Activated CD8-positive, alpha-beta memory T cell treated with anti-CD3 and anti-CD28 coated beads, Interleukin-2, amount 10 ng/mL, durations not matched to agents 7 days and 5 days (primary cell): ENCODE measurements around the gene IGDCC3. TPM values are rescaled to one million over a fixed set of nuclear protein-coding genes. Genes with fewer than 3 reads are reported as not detected.
"Not testable (repeated sequence)": the region's sequence is repeated elsewhere in the genome, so short reads cannot be mapped to it uniquely, and the experiment has no call there.

Experiments used
- ATAC-seq: fragments of 150-1000 bp; cut with Tn5 transposase; one replicate; pipeline ENCODE4 v1.10.0; 2021; ENCODE audit warnings: moderate library complexity
- CTCF ChIA-PET: fragments of 350-600 bp; sonication (Branson Sonifier 250); formaldehyde crosslinking; loops from one replicate; lab custom pipeline; 2021; ENCODE audit warnings: antibody characterized with exemption; lab: Charles Lee
- DNase-seq: peaks from one replicate; pipeline ENCODE4 v3.0.0-alpha.2; 2020
- H3K27ac Mint-ChIP-seq: one replicate; pipeline ENCODE4 v1.8.0; 2021; ENCODE audit warnings: mild to moderate bottlenecking, mixed read lengths
- H3K27me3 Mint-ChIP-seq: one replicate; pipeline ENCODE4 v1.8.0; 2021; ENCODE audit warnings: mixed read lengths
- H3K36me3 Mint-ChIP-seq: one replicate; pipeline ENCODE4 v1.8.0; 2021; ENCODE audit warnings: mild to moderate bottlenecking, mixed read lengths
- H3K4me1 Mint-ChIP-seq: one replicate; pipeline ENCODE4 v1.8.0; 2021; ENCODE audit warnings: mixed read lengths
- H3K4me3 Mint-ChIP-seq: one replicate; pipeline ENCODE4 v1.8.0; 2021; ENCODE audit warnings: mild to moderate bottlenecking, moderate library complexity, mixed read lengths
- H3K9me3 Mint-ChIP-seq: one replicate; pipeline ENCODE4 v1.8.0; 2022; ENCODE audit warnings: low read depth, mixed read lengths
- total RNA-seq, 2 experiments: library from RNA; stranded (reverse); gene quantifications; one replicate each; pipeline ENCODE4 v1.2.3, GENCODE V29; 2021

IGDCC3 gene
- total RNA-seq, 2 experiments from 2014 or later: not detected

GRCh38 chr15:65355988-65356353, 21.8 kb downstream of the IGDCC3 start:
- CTCF ChIA-PET: no interaction called here
- H3K4me3 Mint-ChIP-seq: no peak overlapping the region
- peaks cover 6% of the 10 kb centered on the region for H3K36me3 Mint-ChIP-seq
- H3K27ac Mint-ChIP-seq: no peak overlapping the region
- H3K9me3 Mint-ChIP-seq: peaks cover 12% of the 10 kb centered on the region
- no peak for DNase-seq
- ATAC-seq: no peak
- peaks cover 4% of the 10 kb centered on the region for H3K4me1 Mint-ChIP-seq
- peaks cover 60% of the 10 kb centered on the region for H3K27me3 Mint-ChIP-seq

GRCh38 chr15:65355173-65355987, 22.4 kb downstream of the IGDCC3 start:
- ATAC-seq (no peak), DNase-seq (no peak)
- CTCF ChIA-PET: no interaction called here
- no peak overlapping the region for H3K4me3 Mint-ChIP-seq
- H3K36me3 Mint-ChIP-seq: peaks cover 6% of the 10 kb centered on the region
- peaks cover 64% of the 10 kb centered on the region for H3K27me3 Mint-ChIP-seq
- H3K4me1 Mint-ChIP-seq: peaks cover 4% of the 10 kb centered on the region
- peaks cover 14% of the 10 kb centered on the region for H3K9me3 Mint-ChIP-seq
- no peak overlapping the region for H3K27ac Mint-ChIP-seq

- CTCF ChIA-PET: no interaction called here
- H3K36me3 Mint-ChIP-seq: peaks cover 6% of the 10 kb centered on the region
Observed at GRCh38 chr15:65354835-65355172, 23.0 kb downstream of the IGDCC3 start.

GRCh38 chr15:65351972-65352371, 25.8 kb downstream of the IGDCC3 start:
- H3K4me3 Mint-ChIP-seq, H3K4me1 Mint-ChIP-seq, ATAC-seq, H3K36me3 Mint-ChIP-seq, DNase-seq, H3K27ac Mint-ChIP-seq: not testable (repeated sequence)
- peaks cover 14% of the 10 kb centered on the region for H3K9me3 Mint-ChIP-seq
- CTCF ChIA-PET: interaction anchor here (1.1 to 2.0 kb wide), 2 partner anchors 33 to 34 kb away, joined by 3 to 6 read pairs; no protein-coding TSS in a partner anchor
- peaks cover 60% of the 10 kb centered on the region for H3K27me3 Mint-ChIP-seq

More at GRCh38 chr15:65354835-65355172, 23.0 kb downstream of the IGDCC3 start:
- Mint-ChIP-seq H3K4me1 (peaks cover 4% of the 10 kb centered on the region), H3K27me3 (peaks cover 64% of the 10 kb centered on the region), H3K27ac (no peak overlapping the region), H3K4me3 (no peak overlapping the region), H3K9me3 (peaks cover 14% of the 10 kb centered on the region)
- DNase-seq (no peak), ATAC-seq (no peak)

- H3K4me3 Mint-ChIP-seq: no peak overlapping the region
- no peak for DNase-seq
- CTCF ChIA-PET: interaction anchor here (1.0 to 1.8 kb wide), 3 partner anchors 10 to 38 kb away, joined by 3 to 5 read pairs (median 3); no protein-coding TSS in a partner anchor
- no peaks in the 10 kb centered on the region for H3K4me1 Mint-ChIP-seq
- no peak for ATAC-seq
- peaks cover 10% of the 10 kb centered on the region for H3K9me3 Mint-ChIP-seq
- H3K27me3 Mint-ChIP-seq: peaks cover 47% of the 10 kb centered on the region
- no peak overlapping the region for H3K27ac Mint-ChIP-seq
- peaks cover 2% of the 10 kb centered on the region for H3K36me3 Mint-ChIP-seq
Observed at GRCh38 chr15:65349338-65349737, 28.5 kb downstream of the IGDCC3 start.

GRCh38 chr15:65347756-65348155, 30.0 kb downstream of the IGDCC3 start:
- H3K4me3 Mint-ChIP-seq, H3K9me3 Mint-ChIP-seq, ATAC-seq, H3K27ac Mint-ChIP-seq, CTCF ChIA-PET, DNase-seq, H3K4me1 Mint-ChIP-seq, H3K36me3 Mint-ChIP-seq: not testable (repeated sequence)
- H3K27me3 Mint-ChIP-seq: peaks cover 38% of the 10 kb centered on the region

DNA sequence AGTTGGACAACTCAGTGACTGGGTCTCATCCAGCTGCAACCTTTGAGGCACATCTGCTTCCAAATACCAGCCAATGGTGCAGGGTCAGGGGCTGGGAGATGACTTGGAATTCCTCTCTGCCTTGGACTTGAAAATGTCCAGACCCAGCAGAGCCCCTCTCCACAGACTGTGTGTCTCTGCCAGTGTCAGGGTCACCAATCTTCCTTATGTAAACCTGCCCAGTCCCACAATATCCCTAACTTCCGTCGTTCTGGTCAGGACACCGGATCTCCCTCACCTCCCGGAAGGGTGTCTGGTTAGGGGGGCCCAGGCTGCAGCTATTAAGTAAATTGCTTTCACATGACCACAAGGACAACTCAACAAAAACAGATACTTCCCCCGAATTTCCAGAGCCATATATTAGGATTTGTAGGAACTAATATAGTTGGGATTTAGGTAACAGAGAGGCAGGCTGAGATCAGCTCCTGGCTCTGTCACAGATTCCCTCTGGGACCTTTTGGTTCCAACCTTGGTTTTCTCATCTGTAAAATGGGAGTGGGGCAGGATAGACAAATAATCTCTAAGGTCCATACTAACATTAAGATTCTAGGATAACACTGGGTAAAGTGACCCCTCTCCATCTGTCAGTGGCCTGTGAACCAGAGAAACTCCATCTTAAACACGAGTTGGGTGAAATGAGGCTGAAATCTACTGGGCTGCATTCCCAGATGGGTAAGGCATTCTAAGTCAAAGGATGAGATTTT, 30.8 kb downstream of the IGDCC3 start:
- Mint-ChIP-seq H3K27ac (no peak overlapping the region), H3K4me3 (no peak overlapping the region), H3K9me3 (peaks cover 2% of the 10 kb centered on the region), H3K36me3 (no peaks in the 10 kb centered on the region), H3K27me3 (peaks cover 32% of the 10 kb centered on the region), H3K4me1 (no peaks in the 10 kb centered on the region)
- CTCF ChIA-PET: no interaction called here
- ATAC-seq (no peak), DNase-seq (no peak)

GRCh38 chr15:65344914-65345275, 32.9 kb downstream of the IGDCC3 start:
- Mint-ChIP-seq H3K9me3 (no peaks in the 10 kb centered on the region), H3K36me3 (no peaks in the 10 kb centered on the region), H3K4me1 (peaks cover under 1% of the 10 kb centered on the region), H3K27me3 (peaks cover 35% of the 10 kb centered on the region), H3K4me3 (no peak overlapping the region), H3K27ac (no peak overlapping the region)
- ATAC-seq: no peak
- CTCF ChIA-PET: no interaction called here
- no peak for DNase-seq

DNA sequence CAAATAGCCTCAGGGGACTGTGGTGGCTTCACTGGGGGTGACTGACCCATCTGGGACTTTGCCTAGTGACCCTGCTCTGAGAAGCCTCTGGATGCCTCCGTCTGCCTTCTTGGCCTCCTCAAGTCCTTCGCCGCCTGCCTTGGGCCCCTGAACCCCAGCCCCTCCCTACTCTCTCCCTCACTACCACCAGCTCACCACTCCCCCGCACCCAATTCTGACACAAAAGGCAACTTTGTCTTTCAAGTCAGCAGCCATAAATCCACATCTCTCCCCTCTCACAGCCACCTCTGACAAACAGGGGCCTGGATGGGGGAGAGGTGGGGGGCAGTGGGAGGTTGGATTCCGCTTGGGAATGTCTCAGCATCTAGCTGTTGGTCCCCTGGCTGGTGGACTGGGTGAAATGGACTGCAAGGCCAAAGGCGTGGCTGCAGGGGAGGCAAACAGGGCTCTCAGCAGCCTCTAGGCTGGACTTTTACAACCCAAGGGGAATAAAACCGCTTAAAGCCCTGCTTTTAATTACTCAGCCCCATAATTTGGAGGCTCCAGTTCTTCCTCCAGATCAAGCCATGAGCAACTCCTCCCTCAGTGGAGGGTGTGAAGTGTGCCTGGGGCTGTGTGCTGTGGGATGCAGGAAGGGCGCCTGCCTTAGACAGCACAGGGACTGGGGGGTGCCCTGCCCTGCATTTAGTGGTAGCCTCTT, 33.4 kb downstream of the IGDCC3 start:
- Mint-ChIP-seq H3K27ac (no peak overlapping the region), H3K36me3 (no peaks in the 10 kb centered on the region), H3K9me3 (no peaks in the 10 kb centered on the region), H3K27me3 (peaks cover 33% of the 10 kb centered on the region), H3K4me1 (peaks cover 4% of the 10 kb centered on the region), H3K4me3 (no peak overlapping the region)
- CTCF ChIA-PET: no interaction called here
- ATAC-seq (no peak), DNase-seq (no peak)

- no peaks in the 10 kb centered on the region for H3K9me3 Mint-ChIP-seq
- peaks cover 4% of the 10 kb centered on the region for H3K4me1 Mint-ChIP-seq
- H3K4me3 Mint-ChIP-seq: no peak overlapping the region
- CTCF ChIA-PET: no interaction called here
- H3K27ac Mint-ChIP-seq: no peak overlapping the region
- H3K27me3 Mint-ChIP-seq: peaks cover 28% of the 10 kb centered on the region
- ATAC-seq (no peak), DNase-seq (no peak)
- no peaks in the 10 kb centered on the region for H3K36me3 Mint-ChIP-seq
Observed at GRCh38 chr15:65343374-65343981, 34.3 kb downstream of the IGDCC3 start.

- DNase-seq (no peak), ATAC-seq (no peak)
- CTCF ChIA-PET: no interaction called here
- Mint-ChIP-seq H3K36me3 (no peaks in the 10 kb centered on the region), H3K27ac (no peak overlapping the region), H3K27me3 (peaks cover 26% of the 10 kb centered on the region), H3K9me3 (no peaks in the 10 kb centered on the region), H3K4me1 (peaks cover 4% of the 10 kb centered on the region), H3K4me3 (no peak overlapping the region)
Observed at GRCh38 chr15:65342493-65342892, 35.3 kb downstream of the IGDCC3 start.

- H3K36me3 Mint-ChIP-seq: no peaks in the 10 kb centered on the region
- no peak for ATAC-seq
- CTCF ChIA-PET: interaction anchor here (1.3 kb wide), 1 partner anchor 45 kb away, joined by 3 read pairs; no protein-coding TSS in a partner anchor
Observed at GRCh38 chr15:65339920-65340319, 37.9 kb downstream of the IGDCC3 start.

GRCh38 chr15:65339416-65339815, 38.4 kb downstream of the IGDCC3 start:
- ATAC-seq (no peak), DNase-seq (no peak)
- Mint-ChIP-seq H3K36me3 (no peaks in the 10 kb centered on the region), H3K27me3 (peaks cover 17% of the 10 kb centered on the region), H3K4me1 (peaks cover 4% of the 10 kb centered on the region), H3K27ac (no peak overlapping the region), H3K4me3 (no peak overlapping the region), H3K9me3 (no peaks in the 10 kb centered on the region)
- CTCF ChIA-PET: interaction anchor here (2.0 kb wide), 1 partner anchor 46 kb away, joined by 6 read pairs; no protein-coding TSS in a partner anchor

More at GRCh38 chr15:65339920-65340319, 37.9 kb downstream of the IGDCC3 start:
- Mint-ChIP-seq H3K4me3 (no peak overlapping the region), H3K27me3 (peaks cover 19% of the 10 kb centered on the region), H3K4me1 (peaks cover 4% of the 10 kb centered on the region), H3K9me3 (no peaks in the 10 kb centered on the region), H3K27ac (no peak overlapping the region)
- DNase-seq: no peak
